ENCODE data around the gene CACNG4. TPM values are rescaled to one million over a fixed set of nuclear protein-coding genes. Genes with fewer than 3 reads are reported as not detected.

CACNG4 gene
- total RNA-seq, 3 donors from 2014 or later = 0.07 to 0.47 (median 0.26) TPM

- H3K9me3 ChIP-seq = no peaks in the 10 kb centered on the region
- TF ChIP-seq CTCF (IDR thresholded peaks at IDR 0.05) = no peak
- H3K36me3 ChIP-seq (ENCODE audit: low read depth) = no peaks in the 10 kb centered on the region
- ATAC-seq (peak; percentile 6), DNase-seq (no peak)
- no peak overlapping the region for H3K4me3 ChIP-seq
- intact Hi-C loops (cut with DNase I, micrococcal nuclease) = no loop called here
- H3K4me1 ChIP-seq (ENCODE audit: low read depth) = peaks cover 7% of the 10 kb centered on the region
These were observed 61.8 kb downstream of the CACNG4 start for GRCh38 chr17:67026341-67026740.

DNA sequence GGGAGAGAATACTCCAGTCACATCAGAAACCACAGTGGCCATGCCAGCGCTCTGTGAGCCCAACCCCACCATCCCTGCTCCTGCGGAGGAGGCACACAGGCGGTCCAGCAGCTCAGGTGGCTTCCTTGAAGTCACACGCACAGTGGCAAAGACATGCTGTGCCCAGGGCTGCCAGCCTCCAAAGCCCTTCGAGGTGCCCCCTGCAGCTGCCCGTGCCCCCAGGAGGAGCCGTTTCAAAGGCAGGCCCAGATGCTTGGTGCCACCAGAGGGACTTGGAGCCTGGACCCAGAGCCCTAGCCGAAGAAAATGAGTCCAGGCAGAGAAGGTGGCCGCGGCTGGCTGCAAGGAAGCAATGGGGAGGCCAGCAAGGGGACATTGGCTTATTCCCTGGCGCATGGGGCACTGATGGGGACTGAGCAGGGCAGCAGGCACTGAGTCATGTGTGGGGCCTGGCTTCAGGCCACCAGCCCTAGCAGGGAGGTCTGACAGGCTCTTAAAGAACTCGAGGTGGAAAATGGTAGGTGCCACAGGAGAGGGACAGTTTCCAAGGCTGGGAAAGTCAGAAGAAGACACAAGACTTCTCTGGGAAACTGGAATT, 62.6 kb downstream of the CACNG4 start:
- Histone ChIP-seq H3K36me3 (ENCODE audit: low read depth) (no peaks in the 10 kb centered on the region), H3K4me1 (ENCODE audit: low read depth) (peaks cover 7% of the 10 kb centered on the region), H3K4me3 (no peak overlapping the region), H3K9me3 (no peaks in the 10 kb centered on the region)
- DNase-seq (no peak), ATAC-seq (no peak)
- intact Hi-C loops (cut with DNase I, micrococcal nuclease) = no loop called here
- TF ChIP-seq CTCF (IDR thresholded peaks at IDR 0.05) = no peak

GRCh38 chr17:67030641-67031040, 66.1 kb downstream of the CACNG4 start:
- no peak overlapping the region for H3K4me3 ChIP-seq
- H3K9me3 ChIP-seq = no peaks in the 10 kb centered on the region
- no peak for ATAC-seq
- intact Hi-C loops (cut with DNase I, micrococcal nuclease) = no loop called here
- TF ChIP-seq CTCF (IDR thresholded peaks at IDR 0.05) = no peak
- DNase-seq = no peak
- peaks cover 3% of the 10 kb centered on the region for H3K4me1 ChIP-seq (ENCODE audit: low read depth)
- H3K36me3 ChIP-seq (ENCODE audit: low read depth) = no peaks in the 10 kb centered on the region

- no peaks in the 10 kb centered on the region for H3K4me1 ChIP-seq (ENCODE audit: low read depth)
- H3K9me3 ChIP-seq = no peaks in the 10 kb centered on the region
- no peak for TF ChIP-seq CTCF (IDR thresholded peaks at IDR 0.05)
- no peak for ATAC-seq
- H3K4me3 ChIP-seq = no peak overlapping the region
- no peaks in the 10 kb centered on the region for H3K36me3 ChIP-seq (ENCODE audit: low read depth)
- intact Hi-C loops (cut with DNase I, micrococcal nuclease) = no loop called here
- no peak for DNase-seq
These were observed 67.9 kb downstream of the CACNG4 start for GRCh38 chr17:67032382-67032781.

- Histone ChIP-seq H3K36me3 (ENCODE audit: low read depth) (no peaks in the 10 kb centered on the region), H3K4me1 (ENCODE audit: low read depth) (no peaks in the 10 kb centered on the region), H3K4me3 (no peak overlapping the region), H3K9me3 (no peaks in the 10 kb centered on the region)
- ATAC-seq (no peak), DNase-seq (no peak)
- intact Hi-C loops (cut with DNase I, micrococcal nuclease) = no loop called here
- TF ChIP-seq CTCF (IDR thresholded peaks at IDR 0.05) = no peak
These were observed 68.5 kb downstream of the CACNG4 start for GRCh38 chr17:67032985-67033384.

GRCh38 chr17:67033613-67034012, 69.1 kb downstream of the CACNG4 start:
- intact Hi-C loops (cut with DNase I, micrococcal nuclease) = no loop called here
- DNase-seq (no peak), ATAC-seq (no peak)
- Histone ChIP-seq H3K4me3 (no peak overlapping the region), H3K36me3 (ENCODE audit: low read depth) (no peaks in the 10 kb centered on the region), H3K4me1 (ENCODE audit: low read depth) (no peaks in the 10 kb centered on the region), H3K9me3 (no peaks in the 10 kb centered on the region)
- no peak for TF ChIP-seq CTCF (IDR thresholded peaks at IDR 0.05)

Data from mucosa of descending colon (tissue), 3 donors.